ENCODE data around the gene GPR179.
A peak's percentile ranks its signal among the peaks of the same experiment; 100 is the strongest.
"Not testable (repeated sequence)": the region's sequence is repeated elsewhere in the genome, so short reads cannot be mapped to it uniquely, and the experiment has no call there.

GPR179 gene

GRCh38 chr17:38315497-38315896, 28.3 kb downstream of the GPR179 start:
- no peak for DNase-seq (ENCODE audit: insufficient read length)
- TF ChIP-seq POLR2AphosphoS5 (IDR thresholded peaks at IDR 0.05; ENCODE audit: low read depth, low read length) (no peak), TAF1 (IDR thresholded peaks at IDR 0.05; ENCODE audit: borderline replicate concordance, low read depth, low read length) (no peak), POLR2A (IDR thresholded peaks at IDR 0.05; ENCODE audit: low read depth, low read length) (no peak)
- FAIRE-seq = no peak

GRCh38 chr17:38296834-38297517, 46.8 kb downstream of the GPR179 start, which contains the start of gene MRPL45:
Gene MRPL45 (plus strand): TSS chr17:38297168. CDS start chr17:38297184, 16 bp downstream.
- not testable (repeated sequence) for FAIRE-seq
- TF ChIP-seq TAF1 (IDR thresholded peaks at IDR 0.05; ENCODE audit: borderline replicate concordance, low read depth, low read length) = peak; percentile 56; the same call in 1 of the 2 replicates
- 0 out of 2 replicates have a peak, but pooled peaks have one; percentile 29 for TF ChIP-seq POLR2A (IDR thresholded peaks at IDR 0.05; ENCODE audit: low read depth, low read length)
- TF ChIP-seq POLR2AphosphoS5 (IDR thresholded peaks at IDR 0.05; ENCODE audit: low read depth, low read length) = peak; percentile 22; the same call in 1 of the 2 replicates
- DNase-seq (ENCODE audit: insufficient read length) = peak; percentile 78

GRCh38 chr17:38295602-38296365, 48.0 kb downstream of the GPR179 start:
- not testable (repeated sequence) for DNase-seq (ENCODE audit: insufficient read length); FAIRE-seq

GRCh38 chr17:38289760-38290159, 54.0 kb downstream of the GPR179 start:
- FAIRE-seq; DNase-seq (ENCODE audit: insufficient read length): not testable (repeated sequence)

GRCh38 chr17:38288217-38288827, 55.4 kb downstream of the GPR179 start:
- DNase-seq (ENCODE audit: insufficient read length); FAIRE-seq: not testable (repeated sequence)

- FAIRE-seq = not testable (repeated sequence)
Observed at GRCh38 chr17:38286501-38287091, 57.2 kb downstream of the GPR179 start.

GRCh38 chr17:38285994-38286393, 57.8 kb downstream of the GPR179 start:
- not testable (repeated sequence) for FAIRE-seq; DNase-seq (ENCODE audit: insufficient read length)

More at GRCh38 chr17:38286501-38287091, 57.2 kb downstream of the GPR179 start:
- not testable (repeated sequence) for DNase-seq (ENCODE audit: insufficient read length)
